ENCODE measurements around the gene PLSCR1. TPM values are rescaled to one million over a fixed set of nuclear protein-coding genes. Genes with fewer than 3 reads are reported as not detected.

Gene PLSCR1
- total RNA-seq, 1 experiment from 2014 or later, result 48.9 TPM

DNA sequence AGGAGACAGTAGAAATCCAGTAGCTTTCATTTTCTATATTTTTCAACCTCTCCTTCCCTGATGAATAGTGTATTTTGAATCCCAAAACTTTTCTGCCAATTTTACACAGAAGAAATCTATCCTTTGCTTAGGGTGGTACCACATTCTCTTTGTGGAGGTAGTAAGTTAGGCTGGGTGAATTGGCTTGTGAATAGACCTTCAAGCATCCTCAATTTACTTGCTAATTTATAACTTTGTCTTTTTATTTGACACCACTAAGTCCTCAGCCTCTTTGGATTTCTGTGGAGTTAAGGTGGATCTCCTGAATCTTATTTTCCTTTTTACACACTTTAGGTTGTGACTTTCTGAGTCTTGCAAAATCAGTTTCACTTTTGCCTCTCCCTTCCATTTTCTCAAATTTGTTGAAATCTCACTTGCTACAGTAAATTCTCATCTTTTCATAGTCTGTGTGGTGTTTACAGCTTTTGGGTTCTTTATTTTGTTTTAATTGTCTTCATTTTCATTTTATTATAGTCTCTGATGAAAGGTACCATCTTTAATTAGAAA is 5.7 kb upstream of the PLSCR1 start:
- no peaks in the 10 kb centered on the region for H4K20me1 ChIP-seq (ENCODE audit: control insufficient read depth, insufficient read depth, insufficient read length)
- H3K18ac ChIP-seq (ENCODE audit: insufficient read length, low read depth, low read length), result no peak overlapping the region
- H3K79me2 ChIP-seq (ENCODE audit: insufficient read depth, low read length), result no peaks in the 10 kb centered on the region
- H3K27me3 ChIP-seq (ENCODE audit: insufficient read depth, low read length), result no peaks in the 10 kb centered on the region
- Mint-ChIP-seq H3K4me1 (peaks cover 28 to 29% of the 10 kb centered on the region in 2 experiments), H3K27ac (peak overlapping the region in 2 of 3 experiments; percentile 69 to 84; a peak in 3 of 7 replicates), H3K36me3 (ENCODE audit: insufficient read depth in 1 of 3, low read depth in 3 of 3) (no peaks in the 10 kb centered on the region; a peak in 1 of 7 replicates), H3K27me3 (ENCODE audit: low read depth) (no peaks in the 10 kb centered on the region; the same call in 1 of the 2 replicates), H3K9me3 (no peaks in the 10 kb centered on the region), H3K4me3 (peak overlapping the region in 1 of 2 experiments; percentile 22; a peak in 2 of 5 replicates)
- H2AFZ ChIP-seq (ENCODE audit: low read length), result no peak overlapping the region
- no peak overlapping the region for H2AK5ac ChIP-seq (ENCODE audit: insufficient read length, low read length)
- H2BK12ac ChIP-seq (ENCODE audit: insufficient read length, low read depth, low read length), result no peak overlapping the region
- DNase-seq, result no peak
- no peaks in the 10 kb centered on the region for H3K79me1 ChIP-seq (ENCODE audit: insufficient read depth, low read depth, low read length, poor library complexity, severe bottlenecking)
- H3T11ph ChIP-seq (ENCODE audit: low read length), result no peak overlapping the region
- no peak overlapping the region for H2BK15ac ChIP-seq (ENCODE audit: low read depth, low read length)
- no peaks in the 10 kb centered on the region for H3K9me3 ChIP-seq (ENCODE audit: control insufficient read depth, low read depth, low read length)
- no peak overlapping the region for H3K56ac ChIP-seq (ENCODE audit: insufficient read length, low read depth, low read length)
- no peak overlapping the region for H3K4ac ChIP-seq (ENCODE audit: low read depth, low read length)
- no peak overlapping the region for H3K23ac ChIP-seq (ENCODE audit: insufficient read length, low read depth, low read length)
- H3K4me1 ChIP-seq (ENCODE audit: insufficient read depth, low read length), result 0 out of 2 replicates have a peak, but pooled peaks cover 7% of the 10 kb centered on the region
- no peak overlapping the region for H3K14ac ChIP-seq (ENCODE audit: insufficient read depth, low read length)
- H3K23me2 ChIP-seq (ENCODE audit: insufficient read length, low read depth, low read length, poor library complexity, severe bottlenecking), result no peaks in the 10 kb centered on the region
- H4K91ac ChIP-seq (ENCODE audit: insufficient read length, low read depth, low read length), result no peak overlapping the region
- H3K9ac ChIP-seq (ENCODE audit: extremely low read depth, insufficient read length, low read length), result no peak overlapping the region
- TF ChIP-seq, protein P1, sequence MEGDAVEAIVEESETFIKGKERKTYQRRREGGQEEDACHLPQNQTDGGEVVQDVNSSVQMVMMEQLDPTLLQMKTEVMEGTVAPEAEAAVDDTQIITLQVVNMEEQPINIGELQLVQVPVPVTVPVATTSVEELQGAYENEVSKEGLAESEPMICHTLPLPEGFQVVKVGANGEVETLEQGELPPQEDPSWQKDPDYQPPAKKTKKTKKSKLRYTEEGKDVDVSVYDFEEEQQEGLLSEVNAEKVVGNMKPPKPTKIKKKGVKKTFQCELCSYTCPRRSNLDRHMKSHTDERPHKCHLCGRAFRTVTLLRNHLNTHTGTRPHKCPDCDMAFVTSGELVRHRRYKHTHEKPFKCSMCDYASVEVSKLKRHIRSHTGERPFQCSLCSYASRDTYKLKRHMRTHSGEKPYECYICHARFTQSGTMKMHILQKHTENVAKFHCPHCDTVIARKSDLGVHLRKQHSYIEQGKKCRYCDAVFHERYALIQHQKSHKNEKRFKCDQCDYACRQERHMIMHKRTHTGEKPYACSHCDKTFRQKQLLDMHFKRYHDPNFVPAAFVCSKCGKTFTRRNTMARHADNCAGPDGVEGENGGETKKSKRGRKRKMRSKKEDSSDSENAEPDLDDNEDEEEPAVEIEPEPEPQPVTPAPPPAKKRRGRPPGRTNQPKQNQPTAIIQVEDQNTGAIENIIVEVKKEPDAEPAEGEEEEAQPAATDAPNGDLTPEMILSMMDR (conservative IDR thresholded peaks at IDR 0.05), result no peak
- no peak overlapping the region for H3K27ac ChIP-seq (ENCODE audit: insufficient read length, low read depth, low read length)
- no peak overlapping the region for H4K8ac ChIP-seq (replicated peaks; ENCODE audit: insufficient read length, low read depth, low read length)
- no peak overlapping the region for H2BK5ac ChIP-seq (ENCODE audit: insufficient read length, low read length)
- no peak overlapping the region for H4K5ac ChIP-seq (ENCODE audit: insufficient read length, low read depth, low read length)
- no peak overlapping the region for H2BK120ac ChIP-seq (ENCODE audit: low read depth, low read length, poor library complexity, severe bottlenecking)
- H3K4me2 ChIP-seq (ENCODE audit: insufficient read depth, insufficient read length, low read length), result no peak overlapping the region
- no peak overlapping the region for H2BK20ac ChIP-seq (ENCODE audit: low read depth, low read length, poor library complexity, severe bottlenecking)

Measured in H9 (cell line).